Endodermal cell (in vitro differentiated cells): ENCODE measurements around the gene ILDR1. TPM values are rescaled to one million over a fixed set of nuclear protein-coding genes. Genes with fewer than 3 reads are reported as not detected.

ENCODE experiments used
- DNase-seq: peaks from one replicate; pipeline ENCODE4 v3.0.0-alpha.2; 2017
- H3K27ac ChIP-seq: 2 replicates; pipeline ENCODE4 v1.5.1; 2013; ENCODE audit warnings: mild to moderate bottlenecking, low read depth, low read length, moderate library complexity
- H3K27me3 ChIP-seq: 2 replicates; pipeline ENCODE4 v1.6.1; 2013; ENCODE audit warnings: mild to moderate bottlenecking, low read length, moderate library complexity; ENCODE audit not compliant: insufficient read depth, control insufficient read depth, poor library complexity, severe bottlenecking
- H3K36me3 ChIP-seq: 2 replicates; pipeline ENCODE4 v1.7.0; 2013; ENCODE audit warnings: mild to moderate bottlenecking, low read length, moderate library complexity; ENCODE audit not compliant: control insufficient read depth, insufficient read depth
- H3K4me1 ChIP-seq: one replicate; pipeline ENCODE4 v1.7.0; 2013; ENCODE audit warnings: low read length; ENCODE audit not compliant: control insufficient read depth, insufficient read depth
- H3K4me3 ChIP-seq: 2 replicates; pipeline ENCODE4 v1.5.1; 2013; ENCODE audit warnings: mild to moderate bottlenecking, low read length, moderate library complexity
- H3K9ac ChIP-seq: 2 replicates; pipeline ENCODE4 v1.6.1; 2013; ENCODE audit warnings: mild to moderate bottlenecking, low read length, moderate library complexity; ENCODE audit not compliant: poor library complexity, severe bottlenecking; ENCODE audit errors: extremely low read depth
- H3K9me3 ChIP-seq: 2 replicates; pipeline ENCODE4 v1.6.1; 2013; ENCODE audit warnings: mild to moderate bottlenecking, low read length, moderate library complexity; ENCODE audit not compliant: control insufficient read depth
- H3K27ac Mint-ChIP-seq: 2 replicates; pipeline ENCODE4 v1.8.0; 2020; ENCODE audit warnings: mixed read lengths
- H3K27me3 Mint-ChIP-seq: 2 replicates; pipeline ENCODE4 v1.8.0; 2021; ENCODE audit warnings: mild to moderate bottlenecking, mixed read lengths; ENCODE audit not compliant: insufficient read depth
- H3K36me3 Mint-ChIP-seq: 2 replicates; pipeline ENCODE4 v1.8.0; 2020; ENCODE audit warnings: low read depth, mixed read lengths
- H3K4me1 Mint-ChIP-seq: 2 replicates; pipeline ENCODE4 v1.8.0; 2020; ENCODE audit warnings: mixed read lengths
- H3K4me3 Mint-ChIP-seq: 2 replicates; pipeline ENCODE4 v1.8.0; 2020; ENCODE audit warnings: mild to moderate bottlenecking, moderate library complexity, mixed read lengths
- H3K9me3 Mint-ChIP-seq: 2 replicates; pipeline ENCODE4 v1.8.0; 2020; ENCODE audit warnings: mild to moderate bottlenecking, mixed read lengths
- CTCF ChIP-seq: fragments of 200-600 bp; sonication (generic); conservative IDR thresholded peaks from 2 replicates; pipeline ENCODE4 v1.5.0; 2021; ENCODE audit warnings: antibody characterized with exemption, mild to moderate bottlenecking
- WGBS, 2 experiments: methylation state at CpG; one replicate each; pipeline versions ENCODE4 v1.1.5 to v1.1.7; 2013; ENCODE audit warnings: missing lambda C conversion rate in 2 of 2, mixed read lengths in 1 of 2; ENCODE audit not compliant: insufficient coverage in 1 of 2, insufficient read length in 1 of 2; 5-methylcytosine and 5-hydroxymethylcytosine counted together
- total RNA-seq, 2 donors: library from RNA; stranded (reverse); fragmentation: NEBNext Ultra II Directional in 1 of 2; extraction: Animal tissue kit (Norgen Biotek cat#: 25700) in 1 of 2; gene quantifications; 2 replicates in 1 of 2; 3 replicates in 1 of 2; pipeline ENCODE4 v1.2.1, GENCODE V29; 2021

Gene ILDR1
- total RNA-seq, 2 donors from 2014 or later, result 2.0 to 3.6 TPM

DNA sequence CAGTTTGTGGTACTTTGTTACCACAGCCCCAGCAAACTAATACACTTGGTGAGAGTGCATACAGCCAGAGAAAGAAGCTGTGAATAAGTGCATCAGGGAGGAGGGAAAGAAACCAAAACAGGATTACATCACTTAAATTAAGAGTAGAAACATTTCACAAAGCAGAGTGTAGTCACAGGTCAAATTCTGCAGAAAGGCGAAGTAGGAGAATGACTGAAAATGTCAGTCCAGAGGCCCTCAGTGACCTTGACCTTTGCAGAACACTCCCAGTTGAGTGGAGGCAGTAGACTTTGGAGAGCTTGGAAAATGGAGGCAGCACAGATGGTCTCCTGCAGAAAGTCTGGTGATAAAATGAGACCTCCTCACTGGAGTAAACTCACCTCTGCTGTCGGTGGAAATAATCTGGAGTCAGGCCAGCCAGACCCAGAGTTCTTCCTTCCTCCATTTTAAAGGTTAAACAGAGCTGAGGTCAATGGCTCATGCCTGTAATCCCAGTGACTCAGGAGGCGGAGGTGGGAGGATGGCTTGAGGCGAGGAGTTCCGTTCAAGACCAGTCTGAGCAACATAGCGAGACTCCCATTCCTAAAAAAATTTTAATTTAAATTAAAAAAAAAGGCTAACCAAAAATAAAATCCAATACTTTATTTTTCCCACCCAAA lies 38.1 kb upstream of the ILDR1 start:
- Histone ChIP-seq H3K9me3 (no peaks in the 10 kb centered on the region), H3K27ac (no peak overlapping the region), H3K4me3 (no peak overlapping the region), H3K36me3 (no peaks in the 10 kb centered on the region), H3K9ac (no peak overlapping the region), H3K4me1 (no peaks in the 10 kb centered on the region), H3K27me3 (no peaks in the 10 kb centered on the region)
- Mint-ChIP-seq H3K4me1 (peaks cover 3% of the 10 kb centered on the region), H3K36me3 (no peaks in the 10 kb centered on the region), H3K27me3 (no peaks in the 10 kb centered on the region), H3K4me3 (no peak overlapping the region), H3K9me3 (no peaks in the 10 kb centered on the region), H3K27ac (no peak overlapping the region)
- 95 to 100% methylated on average over 1 to 5 of the region's 6 CpGs for WGBS, 2 experiments
- no peak for TF ChIP-seq CTCF
- no peak for DNase-seq

DNA sequence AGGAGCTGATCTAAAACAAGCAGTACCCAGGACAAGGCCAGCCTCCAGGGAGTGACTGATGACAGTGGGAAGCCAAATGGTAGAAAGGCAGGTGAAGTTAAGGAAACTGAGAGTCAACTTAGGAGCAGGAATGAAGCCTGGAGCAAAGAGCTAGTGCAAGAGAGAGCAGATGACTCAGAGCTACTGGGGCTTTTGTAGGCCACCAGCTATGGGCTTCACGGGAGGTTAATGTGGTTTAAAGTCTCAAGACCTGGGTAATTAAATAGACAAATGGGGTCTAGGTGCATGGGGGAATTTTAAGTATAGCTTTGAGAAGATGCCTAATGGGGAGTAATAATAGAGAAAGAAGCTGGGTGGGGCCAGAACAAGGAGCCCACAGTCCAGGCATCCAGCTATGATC lies 36.2 kb upstream of the ILDR1 start:
- Mint-ChIP-seq H3K4me3 (no peak overlapping the region), H3K27me3 (no peaks in the 10 kb centered on the region), H3K9me3 (no peaks in the 10 kb centered on the region), H3K36me3 (no peaks in the 10 kb centered on the region), H3K4me1 (peaks cover 13% of the 10 kb centered on the region), H3K27ac (no peak overlapping the region)
- no peak for DNase-seq
- 89 to 91% methylated on average over 1 of the region's 1 CpG for WGBS, 2 experiments
- no peak for TF ChIP-seq CTCF
- Histone ChIP-seq H3K9ac (no peak overlapping the region), H3K27me3 (no peaks in the 10 kb centered on the region), H3K27ac (no peak overlapping the region), H3K4me3 (no peak overlapping the region), H3K9me3 (no peaks in the 10 kb centered on the region), H3K4me1 (peaks cover 3% of the 10 kb centered on the region), H3K36me3 (no peaks in the 10 kb centered on the region)

GRCh38 chr3:122057671-122058070 lies 35.6 kb upstream of the ILDR1 start:
- peaks cover 13% of the 10 kb centered on the region for H3K4me1 Mint-ChIP-seq

More at GRCh38 chr3:122057671-122058070, 35.6 kb upstream of the ILDR1 start:
- H3K27ac ChIP-seq, result no peak overlapping the region
- no peak for TF ChIP-seq CTCF
- Mint-ChIP-seq H3K9me3 (no peaks in the 10 kb centered on the region), H3K27me3 (no peaks in the 10 kb centered on the region), H3K36me3 (no peaks in the 10 kb centered on the region), H3K27ac (no peak overlapping the region), H3K4me3 (no peak overlapping the region)
- H3K9ac ChIP-seq, result no peak overlapping the region
- H3K9me3 ChIP-seq, result no peaks in the 10 kb centered on the region
- no peak overlapping the region for H3K4me3 ChIP-seq
- H3K36me3 ChIP-seq, result no peaks in the 10 kb centered on the region
- DNase-seq, result no peak
- peaks cover 3% of the 10 kb centered on the region for H3K4me1 ChIP-seq
- 90% methylated on average over 2 of the region's 2 CpGs; no CpG with 5 or more reads in 1 of the 2 experiments for WGBS, 2 experiments
- no peaks in the 10 kb centered on the region for H3K27me3 ChIP-seq
